Activated T-helper 2 cell treated with anti-CD3 and anti-CD28 coated beads, Interferon-gamma antibody, Interleukin-2, Interleukin-4, amounts not matched to agents 10 μg/mL and 5 μg/mL and 100 μg/mL, durations not matched to agents 14 hours and 24 hours and 36 hours (primary cell): ENCODE data around the gene HIPK3. TPM values are rescaled to one million over a fixed set of nuclear protein-coding genes. Genes with fewer than 3 reads are reported as not detected.

Experiments
- DNase-seq: peaks from one replicate; pipeline ENCODE4 v3.0.0; 2021; ENCODE audit warnings: low spot score
- H3K27ac Mint-ChIP-seq: one replicate; pipeline ENCODE4 v1.8.0; 2021; ENCODE audit warnings: mixed read lengths
- H3K27me3 Mint-ChIP-seq: one replicate; pipeline ENCODE4 v1.8.0; 2021; ENCODE audit warnings: low read depth, mixed read lengths
- H3K36me3 Mint-ChIP-seq: one replicate; pipeline ENCODE4 v1.8.0; 2021; ENCODE audit warnings: low read depth, mixed read lengths
- H3K4me1 Mint-ChIP-seq: one replicate; pipeline ENCODE4 v1.8.0; 2021; ENCODE audit warnings: low read depth, mixed read lengths
- H3K4me3 Mint-ChIP-seq: one replicate; pipeline ENCODE4 v1.8.0; 2021; ENCODE audit warnings: low read depth, mild to moderate bottlenecking, moderate library complexity, mixed read lengths
- H3K9me3 Mint-ChIP-seq: one replicate; pipeline ENCODE4 v1.8.0; 2021; ENCODE audit warnings: mixed read lengths
- intact Hi-C: fragments of 100-400 bp; cut with micrococcal nuclease; formaldehyde crosslinking; loops from one replicate; pipeline ENCODE4 v1.15.1; 2023
- total RNA-seq: library from RNA; stranded (reverse); gene quantifications from 2 replicates; pipeline ENCODE4 v1.2.3, GENCODE V29; 2022

Gene HIPK3
- total RNA-seq, 1 donor from 2014 or later: 38.2 TPM

DNA sequence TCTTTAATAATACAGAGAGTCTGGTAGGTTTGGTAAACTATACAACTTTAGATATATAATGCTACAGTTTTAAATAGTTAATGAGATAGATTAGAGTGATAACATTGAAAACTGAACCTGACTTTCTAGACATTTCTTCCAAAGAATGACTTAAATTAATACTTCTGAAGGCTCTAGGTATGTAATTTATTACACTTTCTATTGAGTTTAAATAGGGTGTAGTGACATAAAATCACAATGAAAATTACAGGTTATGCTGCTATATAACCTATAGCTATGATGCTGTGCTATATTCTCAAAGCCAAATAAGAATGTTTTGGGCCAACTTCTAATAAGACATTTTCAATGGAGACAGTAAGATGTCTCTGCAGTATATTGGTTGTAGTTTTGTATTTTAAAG lies 7.7 kb downstream of the HIPK3 start:
- H3K36me3 Mint-ChIP-seq: peaks cover 8% of the 10 kb centered on the region
- peaks cover 18% of the 10 kb centered on the region for H3K4me1 Mint-ChIP-seq
- peaks cover 5% of the 10 kb centered on the region for H3K9me3 Mint-ChIP-seq
- no peak overlapping the region for H3K4me3 Mint-ChIP-seq
- intact Hi-C loops: no loop called here
- no peak for DNase-seq
- H3K27me3 Mint-ChIP-seq: no peaks in the 10 kb centered on the region
- no peak overlapping the region for H3K27ac Mint-ChIP-seq

DNA sequence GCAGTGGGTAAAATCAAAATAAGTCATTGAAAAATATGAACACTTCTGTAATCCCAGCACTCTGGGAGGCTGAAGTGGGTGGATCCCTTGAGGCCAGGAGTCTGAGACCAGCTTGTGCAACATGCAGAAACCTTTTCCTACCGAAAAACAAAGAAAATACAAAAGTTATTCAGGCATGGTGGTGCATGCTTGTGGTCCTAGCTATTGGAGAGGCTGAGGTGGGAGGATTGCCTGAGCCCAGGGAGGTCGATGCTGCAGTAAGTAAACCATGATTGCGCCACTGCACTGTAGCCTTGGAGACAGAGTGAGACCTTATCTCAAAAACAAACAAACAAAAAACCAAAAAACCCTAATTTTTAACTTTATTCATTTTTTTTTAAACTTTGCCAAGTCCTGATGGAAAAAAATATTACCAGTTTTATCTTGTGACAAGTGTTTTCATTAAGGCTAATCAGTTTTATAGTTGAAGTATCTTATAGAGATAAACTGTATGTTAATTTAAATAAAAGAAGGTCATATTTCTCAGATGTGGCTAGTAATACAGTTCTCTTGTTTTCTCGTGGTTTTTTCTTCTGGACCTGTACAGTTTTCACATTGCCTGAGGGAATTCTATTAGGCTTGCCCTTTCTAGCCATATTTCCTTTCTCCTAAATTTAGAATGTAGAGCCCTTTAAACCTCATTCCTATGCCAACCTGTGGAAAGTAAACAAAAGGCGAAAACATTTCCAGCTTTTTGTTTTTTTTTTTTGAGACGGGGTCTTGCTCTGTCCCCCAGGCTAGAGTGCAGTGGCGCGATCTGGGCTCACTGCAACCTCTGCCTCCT lies 9.4 kb downstream of the HIPK3 start:
- DNase-seq: no peak
- no peaks in the 10 kb centered on the region for H3K27me3 Mint-ChIP-seq
- H3K4me1 Mint-ChIP-seq: peaks cover 11% of the 10 kb centered on the region
- H3K4me3 Mint-ChIP-seq: no peak overlapping the region
- intact Hi-C loops: no loop called here
- no peak overlapping the region for H3K27ac Mint-ChIP-seq
- H3K36me3 Mint-ChIP-seq: peaks cover 3% of the 10 kb centered on the region
- no peaks in the 10 kb centered on the region for H3K9me3 Mint-ChIP-seq

DNA sequence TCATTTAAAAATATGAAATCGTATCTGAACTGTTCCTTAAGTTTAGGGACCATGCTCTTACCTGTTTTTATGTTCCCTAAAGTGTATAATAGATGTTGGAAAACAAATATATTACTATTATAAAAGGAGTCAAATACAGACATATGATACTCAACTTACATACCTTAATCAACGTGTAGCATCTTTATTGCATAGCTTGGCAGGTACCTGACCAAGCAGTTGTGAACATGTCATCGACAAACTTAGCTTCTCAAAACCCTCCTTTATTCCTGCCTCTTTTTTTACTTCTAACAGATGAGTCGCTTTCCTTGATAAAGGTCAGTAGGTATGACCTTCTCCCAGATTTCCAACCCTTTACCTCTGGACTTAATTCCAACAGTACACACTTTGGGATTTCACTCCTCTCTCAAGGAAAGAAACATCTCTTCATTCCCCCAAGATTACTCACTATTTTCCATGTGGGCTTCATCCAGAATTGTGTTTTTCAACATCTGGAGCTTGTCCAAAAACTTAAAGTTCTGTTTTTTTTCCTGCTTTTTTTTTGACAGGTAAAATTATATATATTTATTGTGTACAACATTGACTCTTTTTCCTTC lies 11.9 kb downstream of the HIPK3 start:
- intact Hi-C loops: no loop called here
- H3K36me3 Mint-ChIP-seq: no peaks in the 10 kb centered on the region
- peaks cover 7% of the 10 kb centered on the region for H3K4me1 Mint-ChIP-seq
- H3K27me3 Mint-ChIP-seq: no peaks in the 10 kb centered on the region
- H3K27ac Mint-ChIP-seq: no peak overlapping the region
- no peak for DNase-seq
- H3K9me3 Mint-ChIP-seq: no peaks in the 10 kb centered on the region
- no peak overlapping the region for H3K4me3 Mint-ChIP-seq

DNA sequence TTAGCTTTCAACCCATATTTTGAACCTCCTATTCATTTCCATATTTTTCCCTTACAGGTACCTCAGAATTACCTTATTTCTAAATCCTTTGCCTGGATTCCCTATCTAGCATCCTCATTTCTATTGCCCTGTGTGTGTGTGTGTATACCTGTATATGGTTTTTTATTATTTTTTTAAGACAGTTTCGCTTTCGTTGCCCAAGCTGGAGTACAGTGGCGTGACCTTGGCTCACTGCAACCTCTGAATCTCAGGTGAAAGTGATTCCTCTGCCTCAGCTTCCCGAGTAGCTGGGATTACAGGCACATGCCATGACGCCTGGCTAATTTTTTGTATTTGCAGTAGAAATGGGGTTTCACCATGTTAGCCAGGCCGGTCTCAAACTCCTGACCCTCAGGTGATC lies 12.6 kb downstream of the HIPK3 start:
- H3K4me3 Mint-ChIP-seq: no peak overlapping the region
- H3K36me3 Mint-ChIP-seq: no peaks in the 10 kb centered on the region
- intact Hi-C loops: no loop called here
- no peaks in the 10 kb centered on the region for H3K27me3 Mint-ChIP-seq
- no peaks in the 10 kb centered on the region for H3K9me3 Mint-ChIP-seq
- no peak for DNase-seq
- H3K27ac Mint-ChIP-seq: no peak overlapping the region
- H3K4me1 Mint-ChIP-seq: peaks cover 6% of the 10 kb centered on the region

DNA sequence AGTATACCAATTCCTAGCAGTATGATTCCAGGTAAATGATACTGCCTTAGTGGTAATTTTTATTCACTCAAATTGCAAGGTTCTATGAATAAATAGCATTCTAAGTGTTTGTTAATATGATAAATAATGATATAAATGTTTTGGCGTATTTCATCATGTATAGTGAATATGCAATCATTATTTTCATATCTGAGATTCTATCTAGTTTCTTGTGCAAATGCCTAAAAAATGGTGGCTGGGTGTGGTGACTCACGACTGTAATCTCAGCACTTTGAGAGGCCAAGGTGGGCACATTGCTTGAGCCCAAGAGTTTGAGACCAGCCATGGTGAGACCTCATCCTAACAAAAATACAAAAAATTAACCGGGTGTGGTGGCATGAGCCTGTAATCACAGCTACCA lies 13.9 kb downstream of the HIPK3 start:
- Mint-ChIP-seq H3K27ac (no peak overlapping the region), H3K9me3 (no peaks in the 10 kb centered on the region), H3K4me1 (peaks cover 6% of the 10 kb centered on the region), H3K4me3 (no peak overlapping the region), H3K36me3 (no peaks in the 10 kb centered on the region), H3K27me3 (no peaks in the 10 kb centered on the region)
- intact Hi-C loops: no loop called here
- no peak for DNase-seq

DNA sequence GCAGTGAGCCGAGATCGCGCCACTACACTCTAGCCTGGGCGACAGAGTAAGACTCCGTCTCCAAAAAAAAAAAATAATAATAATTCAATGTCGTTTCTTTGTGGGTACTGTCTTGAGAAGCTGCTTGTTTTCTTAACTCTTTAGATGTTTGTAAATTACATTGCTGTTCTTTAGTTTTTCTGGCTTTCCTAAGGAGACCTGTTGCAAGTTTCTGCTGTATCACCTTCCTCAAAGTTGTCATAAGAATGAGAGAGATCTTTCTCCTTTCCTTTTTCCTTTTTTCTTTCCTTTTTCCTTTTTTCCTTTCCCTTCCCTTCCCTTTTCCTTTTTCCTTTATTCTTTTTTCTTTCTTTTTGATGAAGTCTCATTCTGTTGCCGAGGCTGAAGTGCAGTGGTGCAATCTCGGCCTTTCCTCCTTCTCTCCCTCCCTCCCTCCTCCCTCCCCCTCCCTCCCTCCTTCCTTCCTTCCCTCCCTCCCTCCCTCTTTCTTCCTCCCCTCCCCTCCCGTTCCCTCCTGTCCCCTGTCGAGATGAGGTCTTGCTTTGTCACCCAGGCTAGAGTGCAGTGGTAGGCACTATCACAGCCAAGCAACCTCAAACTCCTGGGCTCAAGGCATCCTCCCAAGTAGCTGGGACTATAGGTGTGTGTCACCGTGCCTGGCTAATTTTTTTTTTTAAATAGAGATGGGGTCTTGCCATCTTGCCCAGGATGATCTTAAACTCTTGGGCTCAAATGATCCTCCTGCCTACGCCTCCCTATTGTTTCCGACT lies 15.3 kb downstream of the HIPK3 start:
- intact Hi-C loops: no loop called here
- Mint-ChIP-seq H3K27me3 (no peaks in the 10 kb centered on the region), H3K27ac (no peak overlapping the region), H3K4me3 (no peak overlapping the region), H3K36me3 (no peaks in the 10 kb centered on the region), H3K4me1 (peaks cover 9% of the 10 kb centered on the region), H3K9me3 (no peaks in the 10 kb centered on the region)
- no peak for DNase-seq

DNA sequence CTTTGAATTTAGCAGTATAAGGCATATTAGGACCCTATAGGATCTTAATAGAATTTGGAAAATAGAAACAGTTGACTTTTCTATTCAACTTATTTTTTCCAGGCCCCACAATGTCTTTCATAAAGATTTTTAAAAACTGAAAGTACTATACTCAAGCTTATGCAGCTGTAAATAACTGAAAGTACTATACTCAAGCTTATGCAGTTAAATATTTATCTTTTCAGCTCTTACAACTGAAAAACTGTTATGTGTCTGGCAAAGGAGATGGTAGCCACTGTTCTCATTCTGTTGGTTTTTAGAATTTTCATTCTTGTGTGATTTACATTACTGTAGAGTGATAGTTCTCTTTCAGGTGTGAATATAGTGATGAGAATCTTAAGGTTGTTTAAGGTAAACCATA lies 16.5 kb downstream of the HIPK3 start:
- intact Hi-C loops: no loop called here
- H3K4me3 Mint-ChIP-seq: no peak overlapping the region
- H3K36me3 Mint-ChIP-seq: peaks cover 3% of the 10 kb centered on the region
- peaks cover 9% of the 10 kb centered on the region for H3K4me1 Mint-ChIP-seq
- H3K27me3 Mint-ChIP-seq: no peaks in the 10 kb centered on the region
- H3K27ac Mint-ChIP-seq: no peak overlapping the region
- no peak for DNase-seq
- no peaks in the 10 kb centered on the region for H3K9me3 Mint-ChIP-seq

DNA sequence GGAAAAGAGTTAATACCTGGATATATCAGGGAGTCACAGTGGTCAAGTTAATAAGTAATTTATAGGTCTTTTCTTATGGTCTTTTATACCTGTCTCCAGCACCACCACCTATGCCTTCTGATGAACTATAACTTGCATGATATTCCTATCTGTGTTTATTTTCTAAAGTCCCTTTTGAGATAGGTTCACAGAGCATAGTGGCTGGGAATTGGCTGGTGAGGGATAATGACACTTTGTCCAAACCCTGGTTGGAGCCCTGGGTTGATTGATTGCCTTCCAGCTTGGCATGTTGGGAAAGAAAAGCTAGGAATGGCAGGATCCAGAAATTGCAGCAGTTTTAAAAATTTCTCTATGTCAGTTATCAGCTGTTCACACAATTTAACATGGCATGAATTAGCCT lies 23.2 kb downstream of the HIPK3 start:
- Mint-ChIP-seq H3K27ac (no peak overlapping the region), H3K4me1 (peaks cover 2% of the 10 kb centered on the region), H3K27me3 (no peaks in the 10 kb centered on the region), H3K9me3 (no peaks in the 10 kb centered on the region), H3K4me3 (no peak overlapping the region), H3K36me3 (peaks cover 3% of the 10 kb centered on the region)
- intact Hi-C loops: no loop called here
- DNase-seq: no peak

DNA sequence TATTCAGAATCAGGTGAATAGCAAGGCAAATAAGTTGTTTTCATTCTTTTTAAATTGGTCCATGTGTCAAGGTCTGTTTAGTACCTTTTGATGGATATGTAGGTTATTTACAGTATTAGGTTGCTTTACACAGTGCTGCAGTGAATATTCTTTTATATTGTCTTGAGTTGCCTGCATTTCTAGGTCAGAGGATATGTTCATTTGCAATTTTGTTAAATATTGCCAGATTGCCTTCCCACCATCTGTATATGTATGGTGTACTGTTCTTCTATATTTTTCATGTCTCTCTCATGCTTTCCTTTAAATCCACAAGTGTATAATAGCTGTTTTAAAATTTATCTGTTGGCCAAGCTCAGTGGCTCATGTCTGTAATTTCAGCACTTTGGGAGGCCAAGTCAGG lies 24.6 kb downstream of the HIPK3 start:
- Mint-ChIP-seq H3K4me3 (no peak overlapping the region), H3K4me1 (peaks cover 2% of the 10 kb centered on the region), H3K27ac (no peak overlapping the region), H3K9me3 (no peaks in the 10 kb centered on the region), H3K27me3 (no peaks in the 10 kb centered on the region), H3K36me3 (peaks cover 7% of the 10 kb centered on the region)
- no peak for DNase-seq
- intact Hi-C loops: no loop called here

DNA sequence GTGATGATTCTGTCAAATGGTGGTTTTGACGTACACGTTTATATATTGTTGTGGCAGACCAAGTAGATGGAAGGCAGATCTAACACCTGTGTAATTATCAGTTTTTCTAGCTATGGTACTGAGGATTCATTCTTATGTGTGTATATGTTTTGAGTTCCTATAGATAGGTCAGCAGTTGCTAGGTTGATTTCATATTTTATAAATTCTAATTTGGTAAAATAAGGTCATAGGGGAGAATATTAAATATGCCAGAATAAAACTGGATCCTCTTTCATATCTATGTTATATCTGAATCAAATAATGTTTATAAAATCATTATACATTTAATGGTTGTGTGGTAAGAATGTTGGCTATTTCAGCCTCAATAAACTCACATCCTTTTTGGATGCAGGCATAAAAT lies 27.6 kb downstream of the HIPK3 start:
- peaks cover 14% of the 10 kb centered on the region for H3K36me3 Mint-ChIP-seq
- H3K27me3 Mint-ChIP-seq: no peaks in the 10 kb centered on the region
- intact Hi-C loops: no loop called here
- H3K9me3 Mint-ChIP-seq: no peaks in the 10 kb centered on the region
- no peak overlapping the region for H3K4me3 Mint-ChIP-seq
- no peak for DNase-seq
- no peaks in the 10 kb centered on the region for H3K4me1 Mint-ChIP-seq
- H3K27ac Mint-ChIP-seq: no peak overlapping the region

DNA sequence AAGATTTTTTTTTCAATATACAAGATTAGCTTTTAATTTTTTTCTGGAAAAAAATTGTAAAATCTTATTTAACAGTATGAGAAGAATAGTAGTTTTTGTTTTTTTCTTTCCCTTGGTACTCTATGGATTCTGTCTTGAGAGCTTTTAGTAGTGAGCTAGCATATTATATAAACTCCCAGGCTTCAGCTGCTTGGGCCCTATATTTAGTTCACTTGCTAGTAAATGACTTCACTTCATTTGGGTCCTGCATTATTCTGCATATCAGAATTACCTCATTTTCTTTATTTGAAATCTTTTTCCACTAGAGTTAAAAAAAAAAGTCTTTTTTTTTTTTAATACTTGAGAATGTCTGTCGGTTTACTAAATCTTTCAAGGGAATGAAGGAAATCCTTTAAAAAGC lies 33.1 kb downstream of the HIPK3 start:
- H3K9me3 Mint-ChIP-seq: no peaks in the 10 kb centered on the region
- no peak overlapping the region for H3K4me3 Mint-ChIP-seq
- H3K36me3 Mint-ChIP-seq: peaks cover 20% of the 10 kb centered on the region
- peaks cover 1% of the 10 kb centered on the region for H3K4me1 Mint-ChIP-seq
- intact Hi-C loops: no loop called here
- H3K27me3 Mint-ChIP-seq: no peaks in the 10 kb centered on the region
- H3K27ac Mint-ChIP-seq: no peak overlapping the region
- DNase-seq: no peak

DNA sequence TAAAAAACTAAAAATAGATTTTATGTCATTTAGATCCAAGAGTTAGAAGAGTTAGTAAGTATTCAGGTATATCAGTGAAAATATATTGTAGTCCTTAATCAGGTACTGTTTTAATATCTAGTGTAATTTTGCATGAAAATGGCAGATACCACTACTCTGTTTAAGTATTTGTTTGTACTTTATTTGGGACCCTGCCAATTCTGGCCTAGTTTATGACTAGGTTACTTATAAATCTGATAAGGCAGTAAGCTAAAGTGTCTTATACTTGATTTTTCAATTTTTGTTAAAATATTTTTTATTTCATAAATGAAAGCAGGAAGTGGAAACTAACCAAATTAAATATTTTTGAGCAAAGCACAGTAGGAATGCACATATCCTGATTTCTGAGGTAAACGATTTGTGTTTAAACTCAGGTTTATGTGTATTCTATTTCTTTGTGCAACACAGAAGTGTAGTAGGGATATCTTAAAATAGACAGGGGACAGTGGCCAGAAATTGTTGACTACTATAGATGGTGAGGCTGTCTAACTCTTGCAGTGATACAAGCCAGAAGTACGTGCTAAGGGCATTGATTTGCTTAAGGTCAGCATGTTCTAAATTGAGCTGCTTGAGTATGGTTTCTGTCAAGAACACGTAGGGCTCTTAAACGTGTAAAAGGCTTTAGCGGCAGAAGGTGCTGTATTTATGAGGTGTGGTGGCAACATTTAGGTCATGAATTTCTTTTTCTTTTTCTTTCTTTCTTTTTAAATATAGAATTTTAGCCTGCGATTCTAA lies 34.0 kb downstream of the HIPK3 start:
- peaks cover 5% of the 10 kb centered on the region for H3K4me1 Mint-ChIP-seq
- no peak overlapping the region for H3K27ac Mint-ChIP-seq
- no peak for DNase-seq
- H3K9me3 Mint-ChIP-seq: no peaks in the 10 kb centered on the region
- H3K36me3 Mint-ChIP-seq: peaks cover 29% of the 10 kb centered on the region
- H3K4me3 Mint-ChIP-seq: no peak overlapping the region
- intact Hi-C loops: no loop called here
- no peaks in the 10 kb centered on the region for H3K27me3 Mint-ChIP-seq
